Stomach smooth muscle (tissue), 2 donors: ENCODE results near the gene NSUN6.

Experiments used
- H3K27ac ChIP-seq: one replicate; pipeline ENCODE4 v1.7.0; 2013; ENCODE audit warnings: mild to moderate bottlenecking, low read length, inconsistent platforms
- H3K27me3 ChIP-seq, 2 donors: one replicate each; pipeline ENCODE4 v1.7.0; 2013; ENCODE audit warnings: low read length in 2 of 2; ENCODE audit not compliant: insufficient read depth in 2 of 2, control insufficient read depth in 1 of 2
- H3K36me3 ChIP-seq, 2 donors: one replicate each; pipeline ENCODE4 v1.7.0; 2013; ENCODE audit warnings: low read length in 2 of 2; ENCODE audit not compliant: control insufficient read depth in 2 of 2, insufficient read depth in 2 of 2
- H3K4me1 ChIP-seq: one replicate; pipeline ENCODE4 v1.7.0; 2013; ENCODE audit warnings: low read length; ENCODE audit not compliant: control insufficient read depth, insufficient read depth
- H3K4me3 ChIP-seq, 2 donors: one replicate each; pipeline ENCODE4 v1.7.0; 2013; ENCODE audit warnings: low read length in 2 of 2
- H3K9ac ChIP-seq, 2 donors: one replicate each; pipeline ENCODE4 v1.7.0; 2013; ENCODE audit warnings: low read length in 2 of 2, mild to moderate bottlenecking in 1 of 2
- H3K9me3 ChIP-seq, 2 donors: one replicate each; pipeline ENCODE4 v1.7.0; 2013; ENCODE audit warnings: low read length in 2 of 2; ENCODE audit not compliant: control insufficient read depth in 2 of 2
- donor health status: healthy.
- donor health status: Pancreatic carcinoma.

NSUN6 gene

GRCh38 chr10:18561861-18562551, 89.4 kb downstream of the NSUN6 start:
- Histone ChIP-seq H3K9me3 (no peaks in the 10 kb centered on the region), H3K27ac (no peak overlapping the region), H3K36me3 (no peaks in the 10 kb centered on the region), H3K9ac (no peak overlapping the region), H3K4me3 (peak overlapping the region in 1 of 2 donors; percentile 10), H3K4me1 (no peaks in the 10 kb centered on the region), H3K27me3 (no peaks in the 10 kb centered on the region)

- Histone ChIP-seq H3K9ac (no peak overlapping the region), H3K4me1 (no peaks in the 10 kb centered on the region), H3K27me3 (no peaks in the 10 kb centered on the region), H3K4me3 (no peak overlapping the region), H3K36me3 (peaks cover 0 to 9% of the 10 kb centered on the region in 2 donors), H3K9me3 (no peaks in the 10 kb centered on the region), H3K27ac (no peak overlapping the region)
These were observed 93.4 kb downstream of the NSUN6 start for GRCh38 chr10:18557960-18558359.

- Histone ChIP-seq H3K4me1 (no peaks in the 10 kb centered on the region), H3K27ac (no peak overlapping the region), H3K27me3 (no peaks in the 10 kb centered on the region), H3K36me3 (peaks cover 0 to 9% of the 10 kb centered on the region in 2 donors), H3K4me3 (no peak overlapping the region), H3K9ac (no peak overlapping the region), H3K9me3 (no peaks in the 10 kb centered on the region)
These were observed 94.8 kb downstream of the NSUN6 start for GRCh38 chr10:18556522-18557147.

- no peaks in the 10 kb centered on the region for H3K27me3 ChIP-seq
- H3K27ac ChIP-seq = no peak overlapping the region
- peaks cover 0 to 9% of the 10 kb centered on the region in 2 donors for H3K36me3 ChIP-seq
- no peak overlapping the region for H3K4me3 ChIP-seq
- no peaks in the 10 kb centered on the region for H3K9me3 ChIP-seq
- H3K9ac ChIP-seq = no peak overlapping the region
- H3K4me1 ChIP-seq = no peaks in the 10 kb centered on the region
These were observed 96.9 kb downstream of the NSUN6 start for GRCh38 chr10:18554479-18554878.

- H3K36me3 ChIP-seq = peaks cover 0 to 4% of the 10 kb centered on the region in 2 donors
- no peak overlapping the region for H3K27ac ChIP-seq
- no peaks in the 10 kb centered on the region for H3K27me3 ChIP-seq
- H3K9ac ChIP-seq = no peak overlapping the region
- no peaks in the 10 kb centered on the region for H3K4me1 ChIP-seq
- H3K9me3 ChIP-seq = no peaks in the 10 kb centered on the region
- H3K4me3 ChIP-seq = no peak overlapping the region
These were observed 99.9 kb downstream of the NSUN6 start for GRCh38 chr10:18551473-18551872.

- no peak overlapping the region for H3K9ac ChIP-seq
- H3K36me3 ChIP-seq = peaks cover 2% of the 10 kb centered on the region in 2 donors
- no peaks in the 10 kb centered on the region for H3K27me3 ChIP-seq
- no peak overlapping the region for H3K4me3 ChIP-seq
- no peak overlapping the region for H3K27ac ChIP-seq
- H3K9me3 ChIP-seq = no peaks in the 10 kb centered on the region
- H3K4me1 ChIP-seq = no peaks in the 10 kb centered on the region
These were observed 102.3 kb downstream of the NSUN6 start for GRCh38 chr10:18549105-18549504.

GRCh38 chr10:18545621-18546305, 105.6 kb downstream of the NSUN6 start:
- H3K9ac ChIP-seq = no peak overlapping the region
- no peaks in the 10 kb centered on the region for H3K4me1 ChIP-seq
- no peak overlapping the region for H3K27ac ChIP-seq
- no peak overlapping the region for H3K4me3 ChIP-seq
- no peaks in the 10 kb centered on the region for H3K9me3 ChIP-seq
- no peaks in the 10 kb centered on the region for H3K27me3 ChIP-seq
- peaks cover 2 to 3% of the 10 kb centered on the region in 2 donors for H3K36me3 ChIP-seq

- H3K27ac ChIP-seq = no peak overlapping the region
- no peaks in the 10 kb centered on the region for H3K9me3 ChIP-seq
- no peaks in the 10 kb centered on the region for H3K4me1 ChIP-seq
- H3K36me3 ChIP-seq = peaks cover 17 to 28% of the 10 kb centered on the region in 2 donors
- H3K27me3 ChIP-seq = no peaks in the 10 kb centered on the region
- no peak overlapping the region for H3K4me3 ChIP-seq
- no peak overlapping the region for H3K9ac ChIP-seq
These were observed 108.6 kb downstream of the NSUN6 start for GRCh38 chr10:18542832-18543231.

GRCh38 chr10:18540195-18540594, 111.2 kb downstream of the NSUN6 start:
- Histone ChIP-seq H3K36me3 (peaks cover 24 to 33% of the 10 kb centered on the region in 2 donors), H3K27me3 (no peaks in the 10 kb centered on the region), H3K27ac (no peak overlapping the region), H3K9ac (no peak overlapping the region), H3K4me3 (no peak overlapping the region), H3K9me3 (no peaks in the 10 kb centered on the region), H3K4me1 (no peaks in the 10 kb centered on the region)

GRCh38 chr10:18539335-18539734, 112.1 kb downstream of the NSUN6 start:
- Histone ChIP-seq H3K9ac (no peak overlapping the region), H3K27ac (no peak overlapping the region), H3K4me1 (no peaks in the 10 kb centered on the region), H3K9me3 (no peaks in the 10 kb centered on the region), H3K36me3 (peaks cover 24 to 35% of the 10 kb centered on the region in 2 donors), H3K27me3 (no peaks in the 10 kb centered on the region), H3K4me3 (no peak overlapping the region)

- peaks cover 13 to 17% of the 10 kb centered on the region in 2 donors for H3K36me3 ChIP-seq
- no peak overlapping the region for H3K27ac ChIP-seq
- no peak overlapping the region for H3K9ac ChIP-seq
- no peaks in the 10 kb centered on the region for H3K9me3 ChIP-seq
- H3K4me3 ChIP-seq = no peak overlapping the region
- no peaks in the 10 kb centered on the region for H3K27me3 ChIP-seq
- H3K4me1 ChIP-seq = peaks cover 4% of the 10 kb centered on the region
These were observed 117.5 kb downstream of the NSUN6 start for GRCh38 chr10:18533896-18534295.
